Right renal pelvis (tissue), 4 donors: ENCODE data around the gene ARHGAP15. TPM values are rescaled to one million over a fixed set of nuclear protein-coding genes. Genes with fewer than 3 reads are reported as not detected.

Source experiments
- DNase-seq, 4 donors: peaks; one replicate each; pipeline ENCODE4 v3.0.0-alpha.2; 2013; ENCODE audit warnings: low read depth in 4 of 4, low spot score in 3 of 4, missing footprints in 1 of 4
- polyA plus RNA-seq, 4 donors: library from polyadenylated mRNA; unstranded; fragments of 120-200 nt; gene quantifications; one replicate each; pipeline ENCODE4 v1.2.1, GENCODE V29; 2013; ENCODE audit not compliant: insufficient read length in 4 of 4

The ARHGAP15 gene
- polyA plus RNA-seq, 4 donors, result 4.3 to 7.5 (median 6.1) TPM

- no peak for DNase-seq
Observed at GRCh38 chr2:143433840-143434239, 304.6 kb downstream of the ARHGAP15 start.

- DNase-seq, result no peak
Observed at GRCh38 chr2:143434445-143434844, 305.2 kb downstream of the ARHGAP15 start.

GRCh38 chr2:143435131-143435530 lies 305.9 kb downstream of the ARHGAP15 start:
- DNase-seq, result no peak

- DNase-seq, result no peak
Observed at GRCh38 chr2:143436951-143437350, 307.7 kb downstream of the ARHGAP15 start.

GRCh38 chr2:143440411-143441012 lies 311.3 kb downstream of the ARHGAP15 start:
- no peak for DNase-seq

- DNase-seq, result no peak
Observed at GRCh38 chr2:143442193-143442592, 313.0 kb downstream of the ARHGAP15 start.

GRCh38 chr2:143451642-143452281 lies 322.5 kb downstream of the ARHGAP15 start:
- no peak for DNase-seq

- DNase-seq, result no peak
Observed at GRCh38 chr2:143452817-143453451, 323.7 kb downstream of the ARHGAP15 start.

- no peak for DNase-seq
Observed at GRCh38 chr2:143453981-143454511, 324.8 kb downstream of the ARHGAP15 start.

GRCh38 chr2:143455317-143455716 lies 326.1 kb downstream of the ARHGAP15 start:
- DNase-seq, result no peak

GRCh38 chr2:143458258-143459190 lies 329.3 kb downstream of the ARHGAP15 start:
- no peak for DNase-seq

- DNase-seq, result no peak
Observed at GRCh38 chr2:143460382-143460781, 331.2 kb downstream of the ARHGAP15 start.

- no peak for DNase-seq
Observed at GRCh38 chr2:143463719-143464118, 334.5 kb downstream of the ARHGAP15 start.

GRCh38 chr2:143466391-143466790 lies 337.2 kb downstream of the ARHGAP15 start:
- no peak for DNase-seq

- no peak for DNase-seq
Observed at GRCh38 chr2:143467011-143467410, 337.8 kb downstream of the ARHGAP15 start.

- no peak for DNase-seq
Observed at GRCh38 chr2:143468341-143468888, 339.2 kb downstream of the ARHGAP15 start.

- DNase-seq, result no peak
Observed at GRCh38 chr2:143469323-143469722, 340.1 kb downstream of the ARHGAP15 start.

GRCh38 chr2:143471550-143471949 lies 342.3 kb downstream of the ARHGAP15 start:
- DNase-seq, result no peak

GRCh38 chr2:143473216-143473615 lies 344.0 kb downstream of the ARHGAP15 start:
- DNase-seq, result no peak

GRCh38 chr2:143473820-143474219 lies 344.6 kb downstream of the ARHGAP15 start:
- DNase-seq, result no peak
